ENCODE results near the gene IL18R1.

IL18R1 gene

DNA sequence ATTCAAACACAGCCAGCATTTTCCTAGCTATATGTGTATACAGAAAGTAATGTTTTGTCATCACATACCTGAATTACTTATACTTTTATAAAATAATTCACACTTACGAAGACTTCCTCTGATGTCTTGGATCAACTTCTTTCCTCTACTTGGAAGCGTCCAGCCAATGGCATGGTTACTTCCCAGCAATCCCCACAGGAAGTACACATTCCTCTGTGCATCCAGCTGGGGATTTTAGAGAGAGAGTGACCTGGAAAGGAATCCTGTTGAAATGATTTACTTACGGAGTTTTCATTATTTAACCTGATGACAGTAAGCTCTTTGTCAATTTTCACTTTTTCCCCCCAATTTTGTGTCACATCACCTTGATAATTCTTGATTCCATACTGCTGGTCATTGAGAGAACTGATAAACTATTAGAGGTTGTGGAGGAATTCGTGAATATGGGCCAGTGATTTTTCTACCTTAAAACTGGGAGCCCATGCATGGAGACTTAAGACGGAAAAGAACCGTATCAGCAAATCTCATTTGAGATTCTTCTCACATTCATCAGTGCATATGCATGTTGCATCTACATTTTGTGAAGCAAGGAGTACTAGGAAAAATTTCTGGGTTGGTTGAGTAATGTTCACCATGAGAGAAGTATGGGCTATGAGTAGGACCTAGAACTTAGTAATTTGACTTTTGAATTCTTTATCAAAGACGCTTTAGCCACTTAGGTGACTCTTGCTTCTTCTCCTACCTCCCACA lies 9.0 kb upstream of the IL18R1 start:
- Histone ChIP-seq H3K4me3 (no peak overlapping the region), H3K4me1 (peaks cover 0 to 15% (median 4%) of the 10 kb centered on the region in 4 donors), H3K27me3 (no peaks in the 10 kb centered on the region), H3K27ac (no peak overlapping the region), H3K36me3 (no peaks in the 10 kb centered on the region), H3K9me3 (no peaks in the 10 kb centered on the region)
- intact Hi-C loops (cut with DNase I; ENCODE audit: low total_unique reads) = no loop called here
- TF ChIP-seq, protein P1, sequence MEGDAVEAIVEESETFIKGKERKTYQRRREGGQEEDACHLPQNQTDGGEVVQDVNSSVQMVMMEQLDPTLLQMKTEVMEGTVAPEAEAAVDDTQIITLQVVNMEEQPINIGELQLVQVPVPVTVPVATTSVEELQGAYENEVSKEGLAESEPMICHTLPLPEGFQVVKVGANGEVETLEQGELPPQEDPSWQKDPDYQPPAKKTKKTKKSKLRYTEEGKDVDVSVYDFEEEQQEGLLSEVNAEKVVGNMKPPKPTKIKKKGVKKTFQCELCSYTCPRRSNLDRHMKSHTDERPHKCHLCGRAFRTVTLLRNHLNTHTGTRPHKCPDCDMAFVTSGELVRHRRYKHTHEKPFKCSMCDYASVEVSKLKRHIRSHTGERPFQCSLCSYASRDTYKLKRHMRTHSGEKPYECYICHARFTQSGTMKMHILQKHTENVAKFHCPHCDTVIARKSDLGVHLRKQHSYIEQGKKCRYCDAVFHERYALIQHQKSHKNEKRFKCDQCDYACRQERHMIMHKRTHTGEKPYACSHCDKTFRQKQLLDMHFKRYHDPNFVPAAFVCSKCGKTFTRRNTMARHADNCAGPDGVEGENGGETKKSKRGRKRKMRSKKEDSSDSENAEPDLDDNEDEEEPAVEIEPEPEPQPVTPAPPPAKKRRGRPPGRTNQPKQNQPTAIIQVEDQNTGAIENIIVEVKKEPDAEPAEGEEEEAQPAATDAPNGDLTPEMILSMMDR (IDR thresholded peaks at IDR 0.05) = no peak
- no peak for DNase-seq

DNA sequence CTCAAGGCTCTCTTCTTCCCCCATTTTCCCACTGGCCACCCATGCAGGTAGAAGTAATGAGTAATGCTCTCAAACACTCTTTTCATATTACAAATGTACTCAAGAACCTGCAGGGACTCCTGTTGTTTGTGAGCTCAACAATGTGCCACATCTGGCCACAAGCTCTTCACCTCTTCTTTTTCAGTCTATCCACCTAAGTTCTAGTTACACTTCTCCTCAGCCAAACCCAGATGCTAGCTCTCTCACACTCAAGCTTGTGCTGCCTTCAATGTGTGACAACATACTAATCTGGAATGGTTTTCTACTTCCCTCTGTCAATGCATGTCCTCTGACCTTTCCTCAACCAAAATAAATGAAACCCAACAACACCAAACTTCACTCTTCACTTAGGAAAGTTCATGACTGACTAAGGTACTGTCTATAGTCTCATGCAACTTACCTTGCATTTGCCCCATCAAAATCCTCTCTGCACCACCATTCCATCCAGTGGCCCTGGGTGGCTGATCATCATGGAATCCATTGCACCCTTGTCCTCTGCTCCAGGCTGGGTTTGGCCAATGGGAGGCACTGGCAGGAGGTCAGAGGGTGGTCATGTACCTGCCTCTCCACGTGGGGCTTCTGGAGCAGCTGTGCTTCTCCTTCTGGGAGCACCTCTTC lies 5.3 kb upstream of the IL18R1 start:
- Histone ChIP-seq H3K9me3 (no peaks in the 10 kb centered on the region), H3K27me3 (no peaks in the 10 kb centered on the region), H3K4me1 (peaks cover 0 to 4% (median under 1%) of the 10 kb centered on the region in 4 donors), H3K36me3 (no peaks in the 10 kb centered on the region), H3K27ac (no peak overlapping the region), H3K4me3 (no peak overlapping the region)
- intact Hi-C loops (cut with DNase I; ENCODE audit: low total_unique reads) = loop anchor here (10.0 kb wide), 1 partner anchor 105 kb away; no protein-coding TSS in a partner anchor
- DNase-seq = no peak
- TF ChIP-seq, protein P1 (IDR thresholded peaks at IDR 0.05) = no peak

DNA sequence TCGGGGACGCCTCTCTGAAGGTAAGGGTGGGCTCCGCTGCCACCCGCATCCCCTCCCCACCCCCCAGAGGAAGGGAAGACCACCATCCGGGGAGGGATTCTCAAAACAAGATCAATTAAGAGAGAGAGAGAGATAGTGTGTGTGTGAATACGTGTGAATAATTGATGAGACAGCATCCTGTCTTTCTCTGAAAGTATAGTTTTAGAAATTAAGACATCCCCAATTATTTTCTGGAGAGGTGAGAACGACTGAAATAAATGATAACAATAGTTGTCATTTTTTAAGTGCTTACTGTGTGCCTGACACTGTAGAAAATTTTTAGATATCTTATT lies 751 bp downstream of the IL18R1 start:
- no peaks in the 10 kb centered on the region for H3K9me3 ChIP-seq
- DNase-seq = no peak
- TF ChIP-seq, protein P1 (IDR thresholded peaks at IDR 0.05) = no peak
- H3K27me3 ChIP-seq = no peaks in the 10 kb centered on the region
- H3K4me1 ChIP-seq = peaks cover 0 to 10% (median 4%) of the 10 kb centered on the region in 4 donors
- peak overlapping the region; percentile 30 to 61 for H3K27ac ChIP-seq
- H3K36me3 ChIP-seq = no peaks in the 10 kb centered on the region
- peak overlapping the region; percentile 59 to 60 for H3K4me3 ChIP-seq
- intact Hi-C loops (cut with DNase I; ENCODE audit: low total_unique reads) = loop anchor here (10.0 kb wide), 1 partner anchor 112 kb away; no protein-coding TSS in a partner anchor

DNA sequence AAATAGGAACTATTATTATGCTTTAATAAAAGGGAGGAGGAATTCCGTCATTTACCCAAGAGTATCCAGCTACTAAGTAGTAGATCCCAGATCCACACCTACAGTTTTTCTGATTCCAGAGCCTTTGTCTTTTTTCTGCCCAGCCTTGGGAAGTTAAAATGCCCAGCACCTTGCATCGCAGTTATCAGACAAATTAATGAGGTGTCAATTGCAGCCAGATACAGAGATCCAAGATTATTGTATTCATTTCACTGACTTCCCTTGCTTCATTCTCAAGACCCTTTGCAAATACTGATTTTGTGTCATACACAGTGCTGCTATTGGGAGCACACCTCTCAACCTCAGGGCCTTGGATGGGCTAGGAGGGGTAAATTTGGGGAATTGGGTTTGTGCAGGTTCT lies 1.1 kb downstream of the IL18R1 start:
- DNase-seq = no peak
- Histone ChIP-seq H3K4me1 (peaks cover 0 to 10% (median 4%) of the 10 kb centered on the region in 4 donors), H3K9me3 (no peaks in the 10 kb centered on the region), H3K4me3 (no peak overlapping the region), H3K27me3 (no peaks in the 10 kb centered on the region), H3K36me3 (no peaks in the 10 kb centered on the region), H3K27ac (no peak overlapping the region)
- intact Hi-C loops (cut with DNase I; ENCODE audit: low total_unique reads) = loop anchor here (10.0 kb wide), 1 partner anchor 112 kb away; no protein-coding TSS in a partner anchor
- TF ChIP-seq, protein P1 (IDR thresholded peaks at IDR 0.05) = no peak

DNA sequence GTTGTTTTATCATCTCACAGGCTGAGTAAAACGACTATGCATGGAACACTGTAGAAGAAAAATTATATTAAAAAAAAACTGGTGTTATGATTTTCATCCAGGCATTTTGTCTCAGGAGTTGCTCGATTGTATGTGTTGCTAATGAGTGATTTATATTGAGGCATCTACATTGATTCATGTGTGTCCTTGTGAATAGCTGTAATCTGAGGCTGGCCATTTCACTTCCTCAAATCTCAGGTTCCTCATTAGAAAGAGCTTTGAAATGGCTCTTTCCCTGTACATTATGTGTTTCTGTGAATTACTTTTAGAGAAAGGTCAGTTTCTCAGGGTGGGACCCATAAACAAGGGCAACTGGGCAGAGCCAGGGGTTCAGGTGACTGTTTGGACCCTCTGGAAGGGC lies 2.3 kb downstream of the IL18R1 start:
- Histone ChIP-seq H3K4me3 (no peak overlapping the region), H3K27ac (no peak overlapping the region)
- intact Hi-C loops (cut with DNase I; ENCODE audit: low total_unique reads) = loop anchor here (10.0 kb wide), 1 partner anchor 113 kb away; no protein-coding TSS in a partner anchor

More for the DNA sequence above, 2.3 kb downstream of the IL18R1 start:
- peaks cover 0 to 10% (median 4%) of the 10 kb centered on the region in 4 donors for H3K4me1 ChIP-seq
- no peak for DNase-seq
- H3K27me3 ChIP-seq = no peaks in the 10 kb centered on the region
- TF ChIP-seq, protein P1 (IDR thresholded peaks at IDR 0.05) = no peak
- no peaks in the 10 kb centered on the region for H3K9me3 ChIP-seq
- H3K36me3 ChIP-seq = no peaks in the 10 kb centered on the region

All from tibial artery (tissue), 4 donors.